GM21576 (cell line): ENCODE results near the gene SDR39U1.

Experiments used
- ATAC-seq: cut with Tn5 transposase; IDR thresholded peaks from one replicate; pipeline ENCODE4 v1.9.1; 2021; ENCODE audit warnings: mild to moderate bottlenecking, moderate library complexity; ENCODE audit not compliant: unreplicated experiment

Gene SDR39U1

GRCh38 chr14:24414077-24414476 lies 28.5 kb downstream of the SDR39U1 start:
- ATAC-seq, result no peak

GRCh38 chr14:24411443-24412389 lies 30.9 kb downstream of the SDR39U1 start:
- no peak for ATAC-seq

- ATAC-seq, result no peak
These were observed 32.6 kb downstream of the SDR39U1 start for GRCh38 chr14:24409956-24410355.

GRCh38 chr14:24409192-24409591 lies 33.4 kb downstream of the SDR39U1 start:
- no peak for ATAC-seq

GRCh38 chr14:24408764-24409163 lies 33.8 kb downstream of the SDR39U1 start:
- ATAC-seq, result no peak

GRCh38 chr14:24407608-24408325 lies 34.8 kb downstream of the SDR39U1 start:
- ATAC-seq, result no peak

GRCh38 chr14:24406416-24406815 lies 36.2 kb downstream of the SDR39U1 start:
- ATAC-seq, result no peak

GRCh38 chr14:24404814-24405213 lies 37.8 kb downstream of the SDR39U1 start:
- ATAC-seq, result no peak

- ATAC-seq, result no peak
These were observed 39.1 kb downstream of the SDR39U1 start for GRCh38 chr14:24403294-24403998.

- no peak for ATAC-seq
These were observed 40.5 kb downstream of the SDR39U1 start for GRCh38 chr14:24401810-24402702.

- ATAC-seq, result no peak
These were observed 42.4 kb downstream of the SDR39U1 start for GRCh38 chr14:24399999-24400718.

- no peak for ATAC-seq
These were observed 43.1 kb downstream of the SDR39U1 start for GRCh38 chr14:24399447-24399822.

- no peak for ATAC-seq
These were observed 43.7 kb downstream of the SDR39U1 start, which contains the start of gene NYNRIN for GRCh38 chr14:24398653-24399446. Gene NYNRIN, plus strand, starts transcription at chr14:24399003. Its CDS starts 244 bp downstream, at chr14:24399247.

- no peak for ATAC-seq
These were observed 44.3 kb downstream of the SDR39U1 start for GRCh38 chr14:24398293-24398652.

- no peak for ATAC-seq
These were observed 44.8 kb downstream of the SDR39U1 start for GRCh38 chr14:24397639-24398292.

GRCh38 chr14:24395609-24396582 lies 46.7 kb downstream of the SDR39U1 start:
- no peak for ATAC-seq

- ATAC-seq, result no peak
These were observed 48.3 kb downstream of the SDR39U1 start for GRCh38 chr14:24394275-24394674.
